Suprapubic skin (tissue), 4 donors: Measurements from ENCODE around the gene SEC14L2.

ENCODE experiments used
- CTCF ChIP-seq, 2 donors: fragments of 200-600 bp in 1 of 2; fragments of 450-650 bp in 1 of 2; sonication (generic) in 1 of 2; IDR thresholded peaks; one replicate each; pipeline ENCODE4 v1.5.1; 2016 to 2019; ENCODE audit warnings: antibody characterized with exemption in 2 of 2, mild to moderate bottlenecking in 1 of 2, moderate library complexity in 1 of 2
- POLR2A ChIP-seq, 2 donors: fragments of 450-650 bp; IDR thresholded peaks; one replicate each; pipeline ENCODE4 v1.6.1; 2017; ENCODE audit warnings: antibody characterized with exemption in 2 of 2, mild to moderate bottlenecking in 2 of 2, moderate library complexity in 2 of 2
- POLR2AphosphoS5 ChIP-seq, 3 donors: sonication (generic); formaldehyde crosslinking; IDR thresholded peaks; one replicate each; pipeline ENCODE4 v1.6.1; 2017; ENCODE audit warnings: antibody characterized with exemption in 3 of 3

- no peak for TF ChIP-seq CTCF (IDR thresholded peaks at IDR 0.05)
- TF ChIP-seq POLR2AphosphoS5 (IDR thresholded peaks at IDR 0.05): no peak
- no peak for TF ChIP-seq POLR2A (IDR thresholded peaks at IDR 0.05)
Observed at GRCh38 chr22:30424534-30425326, 27.9 kb downstream of the SEC14L2 start.
